Measurements from ENCODE around the gene TMEM108. TPM values are rescaled to one million over a fixed set of nuclear protein-coding genes. Genes with fewer than 3 reads are reported as not detected.

Gene TMEM108
- total RNA-seq, 1 experiment from 2014 or later = not detected

- H3K79me2 ChIP-seq (ENCODE audit: insufficient read depth, low read length) = no peaks in the 10 kb centered on the region
- intact Hi-C loops (cut with micrococcal nuclease) = no loop called here
- no peaks in the 10 kb centered on the region for H4K20me1 ChIP-seq (ENCODE audit: insufficient read depth)
- H3K9ac ChIP-seq (ENCODE audit: low read length) = no peak overlapping the region
- ChIA-PET RAD21 (ENCODE audit: low non-redundant PET in 1 of 2, low total read pairs in 2 of 2, uncharacterized antibody in 2 of 2, unreplicated experiment in 2 of 2) (no interaction called here), CTCF (no interaction called here), POLR2A (no interaction called here)
- 0 out of 2 replicates have a peak, but pooled peaks cover 7% of the 10 kb centered on the region for H3K27me3 ChIP-seq (ENCODE audit: insufficient read depth, low read length)
- no peaks in the 10 kb centered on the region for H3K9me3 ChIP-seq (ENCODE audit: control insufficient read depth in 1 of 2, insufficient read depth in 1 of 2, low read depth in 1 of 2, low read length in 2 of 2)
- DNase-seq (ENCODE audit: low read depth, low spot score) (no peak), ATAC-seq (no peak)
- BruUV-seq (replicated peaks) = no TSS peak
- H3K4me1 ChIP-seq (ENCODE audit: control insufficient read depth in 1 of 2, insufficient read depth in 2 of 2, low read length in 2 of 2) = no peaks in the 10 kb centered on the region
- H3K36me3 ChIP-seq (ENCODE audit: control insufficient read depth in 1 of 2, insufficient read depth in 2 of 2, low read length in 2 of 2) = no peaks in the 10 kb centered on the region
- no peak overlapping the region for H3K4me2 ChIP-seq (ENCODE audit: low read length)
- TF ChIP-seq SRF (IDR thresholded peaks at IDR 0.05; ENCODE audit: low read depth) (no peak), FOSL1 (IDR thresholded peaks at IDR 0.05; ENCODE audit: low read depth) (no peak), ATF3 (IDR thresholded peaks at IDR 0.05) (no peak), ZNF274 (IDR thresholded peaks at IDR 0.05; ENCODE audit: low read depth, low read length) (no peak), CEBPB (IDR thresholded peaks at IDR 0.05; ENCODE audit: low read depth) (no peak), EZH2 (IDR thresholded peaks at IDR 0.05) (no peak), ZBTB33 (IDR thresholded peaks at IDR 0.05; ENCODE audit: extremely low read depth, insufficient replicate concordance, low read length) (no peak), EGR1 (IDR thresholded peaks at IDR 0.05; ENCODE audit: low read depth) (no peak), CTCF (IDR thresholded peaks at IDR 0.05 in 2 of 3, conservative IDR thresholded peaks at IDR 0.05 in 1 of 3; ENCODE audit: borderline replicate concordance in 1 of 3, insufficient read depth in 1 of 3, low read depth in 2 of 3, low read length in 2 of 3) (no peak), POLR2AphosphoS5 (IDR thresholded peaks at IDR 0.05; ENCODE audit: low read depth, low read length) (no peak), MAX (IDR thresholded peaks at IDR 0.05) (no peak), POLR2A (IDR thresholded peaks at IDR 0.05; ENCODE audit: borderline replicate concordance, extremely low read depth, insufficient read depth, insufficient read length) (no peak), RAD21 (IDR thresholded peaks at IDR 0.05; ENCODE audit: low read depth) (no peak), CBX3 (IDR thresholded peaks at IDR 0.05; ENCODE audit: low read depth) (no peak), REST (IDR thresholded peaks at IDR 0.05; ENCODE audit: low read depth) (no peak), TCF7L2 (IDR thresholded peaks at IDR 0.05; ENCODE audit: borderline replicate concordance, extremely low read depth, insufficient read depth, insufficient read length) (no peak), YY1 (IDR thresholded peaks at IDR 0.05; ENCODE audit: extremely low read depth, insufficient replicate concordance, low read depth, low read length) (no peak), EZH2phosphoT487 (IDR thresholded peaks at IDR 0.05; ENCODE audit: borderline replicate concordance) (no peak), JUND (IDR thresholded peaks at IDR 0.05) (no peak)
- H3K27ac ChIP-seq (ENCODE audit: low read depth, low read length) = no peak overlapping the region
- no peaks in the 10 kb centered on the region for H3K9me2 ChIP-seq (ENCODE audit: insufficient read depth)
- no peak overlapping the region for H2AFZ ChIP-seq (ENCODE audit: low read depth, low read length, poor library complexity, severe bottlenecking)
- no peak overlapping the region for H3K4me3 ChIP-seq (replicated peaks in 1 of 2; ENCODE audit: low read depth in 1 of 2, low read length in 2 of 2)
Observed at GRCh38 chr3:133171831-133172230, 133.6 kb downstream of the TMEM108 start.
